Keratinocyte (primary cell): ENCODE measurements around the gene P2RX7. TPM values are rescaled to one million over a fixed set of nuclear protein-coding genes. Genes with fewer than 3 reads are reported as not detected.
"Not testable (repeated sequence)": the region's sequence is repeated elsewhere in the genome, so short reads cannot be mapped to it uniquely, and the experiment has no call there.

Source experiments
- DNase-seq: peaks from one replicate; pipeline ENCODE4 v3.0.0-alpha.2; 2011; ENCODE audit warnings: low read depth, missing footprints, low spot score
- FAIRE-seq: peaks from 2 replicates; lab custom pipeline; 2011; peaks lifted over from hg19 to GRCh38; lab: Jason Lieb, UNC
- H2AFZ ChIP-seq: 2 replicates; pipeline ENCODE4 v1.6.0; 2012; ENCODE audit warnings: low read length, control low read depth, inconsistent platforms; ENCODE audit not compliant: control insufficient read depth
- H3K27ac ChIP-seq: 2 replicates; pipeline ENCODE4 v1.5.1; 2011; ENCODE audit warnings: low read length; ENCODE audit not compliant: control insufficient read depth, insufficient read depth
- H3K27me3 ChIP-seq: 3 replicates; pipeline ENCODE4 v1.6.0; 2011; ENCODE audit warnings: low read length; ENCODE audit not compliant: control insufficient read depth, insufficient read depth; ENCODE audit errors: extremely low read depth
- H3K36me3 ChIP-seq, 2 experiments: 2 replicates in 1 of 2; 3 replicates in 1 of 2; pipeline ENCODE4 v1.5.1; 2011; ENCODE audit warnings: low read length in 2 of 2, mild to moderate bottlenecking in 1 of 2; ENCODE audit not compliant: control insufficient read depth in 2 of 2, insufficient read depth in 2 of 2; ENCODE audit errors: extremely low read depth in 1 of 2
- H3K4me1 ChIP-seq: 3 replicates; pipeline ENCODE4 v1.5.1; 2011; ENCODE audit warnings: low read length; ENCODE audit not compliant: control insufficient read depth, insufficient read depth; ENCODE audit errors: extremely low read depth
- H3K4me2 ChIP-seq: 3 replicates; pipeline ENCODE4 v1.6.0; 2011; ENCODE audit warnings: low read depth, low read length; ENCODE audit not compliant: control insufficient read depth, insufficient read depth; ENCODE audit errors: extremely low read depth
- H3K4me3 ChIP-seq, 3 experiments: fragments of 200-600 bp in 1 of 3; sonication (generic) in 1 of 3; 2 replicates in 2 of 3; 3 replicates in 1 of 3; pipeline ENCODE4 v1.5.1; 2011 to 2016; ENCODE audit warnings: low read length in 3 of 3, mild to moderate bottlenecking in 3 of 3, control low read depth in 2 of 3, inconsistent platforms in 1 of 3, low read depth in 1 of 3, mixed read lengths in 1 of 3, mixed run types in 1 of 3, moderate library complexity in 1 of 3; ENCODE audit not compliant: control insufficient read depth in 2 of 3, insufficient read depth in 2 of 3; ENCODE audit errors: extremely low read depth in 1 of 3
- H3K79me2 ChIP-seq: 2 replicates; pipeline ENCODE4 v1.6.0; 2012; ENCODE audit warnings: low read length; ENCODE audit not compliant: control insufficient read depth, insufficient read depth
- H3K9ac ChIP-seq: 3 replicates; pipeline ENCODE4 v1.6.0; 2011; ENCODE audit warnings: low read length; ENCODE audit not compliant: control insufficient read depth, insufficient read depth; ENCODE audit errors: extremely low read depth
- H3K9me1 ChIP-seq: 3 replicates; pipeline ENCODE4 v1.6.0; 2011; ENCODE audit warnings: low read length; ENCODE audit not compliant: control insufficient read depth, insufficient read depth; ENCODE audit errors: extremely low read depth
- H3K9me3 ChIP-seq: 2 replicates; pipeline ENCODE4 v1.5.1; 2012; ENCODE audit warnings: low read depth, low read length; ENCODE audit not compliant: control insufficient read depth
- H4K20me1 ChIP-seq: 3 replicates; pipeline ENCODE4 v1.6.0; 2011; ENCODE audit warnings: low read length; ENCODE audit not compliant: control insufficient read depth, insufficient read depth; ENCODE audit errors: extremely low read depth
- EZH2 ChIP-seq: IDR thresholded peaks from one replicate; pipeline ENCODE4 v1.6.1; 2012; ENCODE audit warnings: inconsistent platforms, mild to moderate bottlenecking, low read length, moderate library complexity
- dilution Hi-C: fragments of 300-500 bp; cut with MboI; formaldehyde crosslinking; loops from one replicate; pipeline ENCODE4 v1.7.0; 2020; ENCODE audit warnings: low sequenced_read_pairs; ENCODE audit not compliant: extremely low pct_ligation_motif_present
- polyA plus RNA-seq, 5 experiments: library from polyadenylated mRNA; depleted of rRNA in 3 of 5; stranded (reverse) in 3 of 5; stranded (forward) in 1 of 5; unstranded in 1 of 5; fragments of >200 nt; gene quantifications; 1 replicate in 1 of 5; 2 replicates in 3 of 5; 3 replicates in 1 of 5; pipeline versions ENCODE4 v1.2.1 to v1.2.3, GENCODE V29; 2011 to 2012; ENCODE audit warnings: missing spikeins in 2 of 5, low read depth in 1 of 5, low replicate concordance in 1 of 5
- TF ChIP-seq, protein P1 (sequence below), 3 experiments: IDR thresholded peaks in 1 of 3; conservative IDR thresholded peaks in 1 of 3; optimal IDR thresholded peaks in 1 of 3; 2 replicates in 2 of 3; 3 replicates in 1 of 3; pipeline versions ENCODE3 to v1.5.1; 2011; ENCODE audit warnings: low read length in 3 of 3, mild to moderate bottlenecking in 3 of 3, moderate library complexity in 2 of 3, control low read depth in 1 of 3, inconsistent platforms in 1 of 3; ENCODE audit not compliant: insufficient read depth in 2 of 3; ENCODE audit errors: extremely low read depth in 1 of 3

The P2RX7 gene
- polyA plus RNA-seq, 1 donor (not counting 4 experiments of a cell fraction or from before 2014, with no cell fraction given): 0.20 TPM

DNA sequence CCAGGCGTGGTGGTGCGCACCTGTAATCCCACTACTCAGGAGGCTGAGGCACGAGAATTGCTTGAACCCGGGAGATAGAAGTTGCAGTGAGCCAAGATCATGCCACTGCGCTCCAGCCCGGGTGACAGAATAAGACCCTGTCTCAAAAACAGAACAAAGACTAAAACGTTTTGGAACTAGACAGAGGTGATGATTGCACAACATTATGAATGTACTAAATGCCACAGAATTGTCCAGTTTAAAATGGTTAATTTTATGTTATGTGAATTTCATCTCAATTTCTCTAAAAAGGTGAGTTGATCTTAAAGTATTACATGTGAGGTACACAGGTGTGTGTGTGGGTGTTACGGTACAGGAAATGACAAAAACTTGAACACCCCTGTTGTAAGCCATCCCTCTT, 93.7 kb downstream of the P2RX7 start:
- H3K4me3 ChIP-seq: no peak overlapping the region
- DNase-seq (no peak), FAIRE-seq (no peak)
- no peak overlapping the region for H3K4me2 ChIP-seq
- H3K27me3 ChIP-seq: no peaks in the 10 kb centered on the region
- TF ChIP-seq EZH2: no peak
- TF ChIP-seq, protein P1, sequence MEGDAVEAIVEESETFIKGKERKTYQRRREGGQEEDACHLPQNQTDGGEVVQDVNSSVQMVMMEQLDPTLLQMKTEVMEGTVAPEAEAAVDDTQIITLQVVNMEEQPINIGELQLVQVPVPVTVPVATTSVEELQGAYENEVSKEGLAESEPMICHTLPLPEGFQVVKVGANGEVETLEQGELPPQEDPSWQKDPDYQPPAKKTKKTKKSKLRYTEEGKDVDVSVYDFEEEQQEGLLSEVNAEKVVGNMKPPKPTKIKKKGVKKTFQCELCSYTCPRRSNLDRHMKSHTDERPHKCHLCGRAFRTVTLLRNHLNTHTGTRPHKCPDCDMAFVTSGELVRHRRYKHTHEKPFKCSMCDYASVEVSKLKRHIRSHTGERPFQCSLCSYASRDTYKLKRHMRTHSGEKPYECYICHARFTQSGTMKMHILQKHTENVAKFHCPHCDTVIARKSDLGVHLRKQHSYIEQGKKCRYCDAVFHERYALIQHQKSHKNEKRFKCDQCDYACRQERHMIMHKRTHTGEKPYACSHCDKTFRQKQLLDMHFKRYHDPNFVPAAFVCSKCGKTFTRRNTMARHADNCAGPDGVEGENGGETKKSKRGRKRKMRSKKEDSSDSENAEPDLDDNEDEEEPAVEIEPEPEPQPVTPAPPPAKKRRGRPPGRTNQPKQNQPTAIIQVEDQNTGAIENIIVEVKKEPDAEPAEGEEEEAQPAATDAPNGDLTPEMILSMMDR (optimal IDR thresholded peaks at IDR 0.05 in 1 of 3, IDR thresholded peaks at IDR 0.05 in 1 of 3, conservative IDR thresholded peaks at IDR 0.05 in 1 of 3; ENCODE audit: extremely low read depth in 1 of 3, insufficient read depth in 2 of 3, low read length in 3 of 3): no peak
- peaks cover 22% of the 10 kb centered on the region for H3K4me1 ChIP-seq
- no peaks in the 10 kb centered on the region for H3K9me1 ChIP-seq
- H3K36me3 ChIP-seq: peaks cover 0 to 2% of the 10 kb centered on the region in 2 experiments
- no peaks in the 10 kb centered on the region for H3K79me2 ChIP-seq
- no peak overlapping the region for H3K9ac ChIP-seq
- dilution Hi-C loops: no loop called here
- no peak overlapping the region for H3K27ac ChIP-seq
- no peaks in the 10 kb centered on the region for H3K9me3 ChIP-seq
- no peaks in the 10 kb centered on the region for H4K20me1 ChIP-seq
- H2AFZ ChIP-seq: no peak overlapping the region

DNA sequence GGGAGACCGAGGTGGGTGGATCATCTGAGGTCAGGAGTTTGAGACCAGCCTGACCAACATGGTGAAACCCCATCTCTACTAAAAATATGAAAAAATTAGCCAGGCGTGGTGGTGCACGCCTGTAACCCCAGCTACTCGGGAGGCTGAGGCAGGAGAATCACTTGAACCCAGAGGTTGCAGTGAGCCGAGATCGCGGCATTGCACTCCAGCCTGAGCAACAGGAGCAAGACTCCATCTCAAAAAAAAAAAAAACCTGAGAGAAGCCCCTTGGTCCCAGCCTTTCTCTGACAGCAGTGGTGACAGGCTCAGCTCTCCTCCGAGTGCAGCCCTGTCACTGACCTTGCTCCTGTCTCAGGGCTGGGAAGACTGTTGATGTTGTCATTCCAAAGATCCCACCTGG, 94.2 kb downstream of the P2RX7 start:
- H2AFZ ChIP-seq, FAIRE-seq: not testable (repeated sequence)

GRCh38 chr12:121227294-121227693, 94.6 kb downstream of the P2RX7 start:
- no peaks in the 10 kb centered on the region for H3K27me3 ChIP-seq
- peaks cover 22% of the 10 kb centered on the region for H3K4me1 ChIP-seq
- dilution Hi-C loops: no loop called here
- no peak overlapping the region for H3K9ac ChIP-seq
- no peak overlapping the region for H3K4me3 ChIP-seq
- H3K36me3 ChIP-seq: peaks cover 0 to 2% of the 10 kb centered on the region in 2 experiments
- no peaks in the 10 kb centered on the region for H3K79me2 ChIP-seq
- TF ChIP-seq, protein P1 (optimal IDR thresholded peaks at IDR 0.05 in 1 of 3, IDR thresholded peaks at IDR 0.05 in 1 of 3, conservative IDR thresholded peaks at IDR 0.05 in 1 of 3; ENCODE audit: extremely low read depth in 1 of 3, insufficient read depth in 2 of 3, low read length in 3 of 3): no peak
- TF ChIP-seq EZH2: no peak
- no peak overlapping the region for H2AFZ ChIP-seq
- H3K9me1 ChIP-seq: no peaks in the 10 kb centered on the region
- no peaks in the 10 kb centered on the region for H3K9me3 ChIP-seq
- FAIRE-seq: no peak
- no peak for DNase-seq
- no peak overlapping the region for H3K27ac ChIP-seq
- peak overlapping the region; percentile 37 for H3K4me2 ChIP-seq
- H4K20me1 ChIP-seq: no peaks in the 10 kb centered on the region

More for the DNA sequence above, 94.2 kb downstream of the P2RX7 start:
- H3K4me3 ChIP-seq, dilution Hi-C loops, H3K79me2 ChIP-seq, H3K9me1 ChIP-seq, DNase-seq, H3K27me3 ChIP-seq, H3K36me3 ChIP-seq, H4K20me1 ChIP-seq, H3K9ac ChIP-seq, H3K9me3 ChIP-seq, H3K27ac ChIP-seq: not testable (repeated sequence)
- H3K4me2 ChIP-seq: peak overlapping the region; percentile 37
- peaks cover 22% of the 10 kb centered on the region for H3K4me1 ChIP-seq
